SK-N-MC (cell line): ENCODE data around the gene MMP17.

Experiments
- EZH2 ChIP-seq: fragments of 200-600 bp; sonication (generic); IDR thresholded peaks from one replicate; pipeline ENCODE4 v1.6.1; 2017; ENCODE audit warnings: antibody characterized with exemption
- FOXP2 ChIP-seq: optimal IDR thresholded peaks from 2 replicates; pipeline ENCODE3; 2011; ENCODE audit warnings: mild to moderate bottlenecking, moderate library complexity; ENCODE audit not compliant: insufficient read depth; ENCODE audit errors: extremely low read length, control extremely low read depth
- POLR2AphosphoS5 ChIP-seq: IDR thresholded peaks from 2 replicates; pipeline ENCODE4 v1.6.1; 2012; ENCODE audit warnings: mild to moderate bottlenecking, low read depth, low read length, borderline replicate concordance

- TF ChIP-seq POLR2AphosphoS5 (peak; percentile 93), EZH2 (no peak), FOXP2 (no peak)
These were observed 66.2 kb downstream of the MMP17 start, which contains the start of gene ULK1 for GRCh38 chr12:131894313-131894860.
